ENCODE results near the gene LMOD2.
A peak's percentile ranks its signal among the peaks of the same experiment; 100 is the strongest.

The LMOD2 gene

GRCh38 chr7:123673137-123673732 lies 17.6 kb downstream of the LMOD2 start:
- no peak for DNase-seq (ENCODE audit: low read depth, low spot score)

- no peak for DNase-seq (ENCODE audit: low read depth, low spot score)
These were observed 18.2 kb downstream of the LMOD2 start for GRCh38 chr7:123673752-123674398.

DNA sequence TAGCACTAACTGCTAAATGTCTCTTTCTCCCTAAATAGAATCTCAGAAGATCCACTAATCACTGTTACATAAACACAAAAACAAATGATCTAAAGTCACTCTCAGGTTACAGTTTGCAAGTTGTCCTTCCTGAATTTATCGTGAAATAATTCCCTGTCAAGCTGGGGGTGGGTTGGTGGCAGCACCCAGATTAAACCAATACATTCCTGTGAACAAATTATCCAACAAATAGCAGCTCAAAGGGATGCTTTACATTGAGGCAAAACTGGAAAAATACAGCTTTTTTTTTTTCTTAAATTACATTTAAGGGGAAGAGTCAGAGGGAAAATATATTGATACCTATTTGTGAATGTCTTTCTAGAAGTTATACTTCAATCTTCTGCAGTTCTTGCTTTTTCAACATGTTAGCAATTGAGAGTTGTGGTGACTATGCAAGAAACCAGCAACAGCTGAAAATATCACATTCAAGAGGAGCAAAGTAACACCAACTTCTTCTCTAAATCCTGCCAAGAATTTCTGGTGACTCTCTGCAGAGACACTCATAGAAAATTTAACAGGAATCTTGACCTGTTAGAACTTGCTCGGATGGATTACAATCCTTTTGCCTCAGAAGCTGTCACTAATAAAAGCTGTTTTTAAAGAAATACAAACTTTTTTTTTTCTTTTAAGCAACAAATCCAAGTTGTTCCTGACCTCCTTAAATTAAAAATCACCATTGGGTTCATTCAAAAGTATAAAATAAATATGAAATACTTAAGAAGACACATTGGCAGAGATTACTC lies 18.9 kb downstream of the LMOD2 start:
- peak; percentile 16 for DNase-seq (ENCODE audit: low read depth, low spot score)

- no peak for DNase-seq (ENCODE audit: low read depth, low spot score)
These were observed 19.5 kb downstream of the LMOD2 start for GRCh38 chr7:123675181-123675473.

GRCh38 chr7:123677061-123677715 lies 21.5 kb downstream of the LMOD2 start:
- DNase-seq (ENCODE audit: low read depth, low spot score) = no peak

GRCh38 chr7:123679614-123680013 lies 23.9 kb downstream of the LMOD2 start:
- no peak for DNase-seq (ENCODE audit: low read depth, low spot score)

- DNase-seq (ENCODE audit: low read depth, low spot score) = no peak
These were observed 24.9 kb downstream of the LMOD2 start for GRCh38 chr7:123680580-123680979.

GRCh38 chr7:123681561-123681960 lies 25.9 kb downstream of the LMOD2 start:
- no peak for DNase-seq (ENCODE audit: low read depth, low spot score)

DNA sequence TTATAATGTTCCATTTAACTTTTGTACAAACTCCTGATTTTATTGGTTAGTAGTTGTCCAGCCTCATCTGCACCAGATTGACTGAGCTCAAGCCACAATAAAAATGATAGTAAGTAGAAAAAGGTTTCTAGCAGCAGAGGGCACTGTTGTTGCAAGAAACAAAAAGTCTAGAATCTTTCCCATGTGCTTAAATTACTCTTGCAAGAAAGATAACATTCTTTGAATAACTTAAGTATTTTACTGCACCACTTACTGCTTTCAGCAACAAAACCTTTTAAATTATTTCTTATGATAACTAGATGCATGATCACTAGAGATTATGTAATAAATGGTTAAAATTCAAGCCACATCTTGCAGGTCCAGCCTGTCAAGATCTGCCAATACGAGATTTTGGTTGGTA lies 27.0 kb downstream of the LMOD2 start:
- peak; percentile 75 for DNase-seq (ENCODE audit: low read depth, low spot score)

GRCh38 chr7:123687161-123687560 lies 31.5 kb downstream of the LMOD2 start:
- DNase-seq (ENCODE audit: low read depth, low spot score) = no peak

DNA sequence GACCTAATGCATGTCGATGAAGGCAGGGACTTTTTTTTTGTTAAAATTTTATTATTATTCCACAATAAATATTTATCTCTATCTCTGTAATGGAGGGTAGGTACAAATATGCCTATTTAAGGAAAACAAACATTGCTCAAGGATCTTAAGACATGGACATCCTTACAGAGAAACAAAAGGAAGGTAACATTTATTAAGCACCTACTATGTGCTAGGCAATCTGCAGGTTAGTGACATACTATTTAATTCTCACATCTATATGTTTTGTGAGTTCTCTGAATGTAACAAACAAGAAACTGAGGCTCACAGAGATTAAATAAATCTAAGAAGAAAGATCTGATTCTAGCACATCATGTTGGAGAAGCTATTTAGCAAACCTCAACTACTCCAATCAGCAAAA lies 32.1 kb downstream of the LMOD2 start:
- no peak for DNase-seq (ENCODE audit: low read depth, low spot score)

GRCh38 chr7:123689250-123689649 lies 33.6 kb downstream of the LMOD2 start:
- DNase-seq (ENCODE audit: low read depth, low spot score) = no peak

- DNase-seq (ENCODE audit: low read depth, low spot score) = no peak
These were observed 34.9 kb downstream of the LMOD2 start for GRCh38 chr7:123690550-123690949.

DNA sequence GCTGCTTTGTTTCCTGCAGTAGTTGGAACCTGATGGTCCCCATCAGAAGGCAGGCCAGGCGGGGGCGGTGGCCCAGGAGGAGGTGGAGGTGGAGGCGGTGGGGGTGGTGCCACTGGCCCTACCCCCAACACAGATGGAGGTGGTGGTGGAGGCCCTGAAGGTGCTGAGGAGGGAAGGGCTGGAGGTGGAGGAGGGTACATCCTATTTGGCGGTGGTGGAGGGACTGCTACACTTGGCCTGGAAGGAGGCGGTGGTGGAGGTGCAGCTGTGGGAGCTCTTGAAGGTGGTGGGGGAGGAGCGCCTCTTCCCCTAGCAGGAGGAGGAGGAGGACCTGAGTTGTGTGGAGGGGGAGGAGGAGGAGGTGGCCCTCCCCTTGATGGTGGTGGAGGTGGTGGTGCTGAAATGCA lies 36.8 kb downstream of the LMOD2 start:
- no peak for DNase-seq (ENCODE audit: low read depth, low spot score)

DNA sequence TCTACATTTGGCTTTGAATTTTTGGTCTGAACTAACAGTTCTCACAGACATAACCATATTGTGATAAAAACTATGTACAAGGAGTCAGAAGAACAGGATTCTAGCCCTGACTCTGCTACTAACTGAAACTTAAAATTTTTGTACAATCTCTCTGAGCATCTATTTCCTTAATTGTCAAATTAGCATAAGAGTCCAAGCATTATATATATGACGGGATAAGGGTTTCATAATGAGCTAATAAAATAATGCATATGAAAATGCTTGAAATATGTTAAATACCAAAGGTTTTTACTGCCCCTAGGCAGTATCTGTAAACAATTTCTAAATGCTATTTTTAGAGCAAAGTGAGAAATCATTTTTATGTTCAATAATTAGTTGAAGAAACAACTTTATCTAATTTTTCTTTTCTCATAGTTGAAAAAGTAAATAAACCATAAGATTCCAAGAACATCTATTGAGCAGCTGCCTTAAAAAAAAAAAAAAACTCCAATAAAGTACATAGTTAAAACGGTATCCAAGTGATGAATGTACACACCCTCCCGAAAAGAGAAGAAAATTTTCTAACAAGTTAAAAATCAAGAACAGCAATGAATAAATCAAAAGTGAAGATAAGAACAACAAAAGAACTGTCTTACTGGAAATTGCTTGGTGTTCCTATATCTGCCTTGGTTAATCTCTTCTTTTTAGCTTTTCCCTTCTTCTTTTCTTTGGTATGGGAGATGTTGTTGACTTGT lies 40.4 kb downstream of the LMOD2 start:
- DNase-seq (ENCODE audit: low read depth, low spot score) = no peak

DNA sequence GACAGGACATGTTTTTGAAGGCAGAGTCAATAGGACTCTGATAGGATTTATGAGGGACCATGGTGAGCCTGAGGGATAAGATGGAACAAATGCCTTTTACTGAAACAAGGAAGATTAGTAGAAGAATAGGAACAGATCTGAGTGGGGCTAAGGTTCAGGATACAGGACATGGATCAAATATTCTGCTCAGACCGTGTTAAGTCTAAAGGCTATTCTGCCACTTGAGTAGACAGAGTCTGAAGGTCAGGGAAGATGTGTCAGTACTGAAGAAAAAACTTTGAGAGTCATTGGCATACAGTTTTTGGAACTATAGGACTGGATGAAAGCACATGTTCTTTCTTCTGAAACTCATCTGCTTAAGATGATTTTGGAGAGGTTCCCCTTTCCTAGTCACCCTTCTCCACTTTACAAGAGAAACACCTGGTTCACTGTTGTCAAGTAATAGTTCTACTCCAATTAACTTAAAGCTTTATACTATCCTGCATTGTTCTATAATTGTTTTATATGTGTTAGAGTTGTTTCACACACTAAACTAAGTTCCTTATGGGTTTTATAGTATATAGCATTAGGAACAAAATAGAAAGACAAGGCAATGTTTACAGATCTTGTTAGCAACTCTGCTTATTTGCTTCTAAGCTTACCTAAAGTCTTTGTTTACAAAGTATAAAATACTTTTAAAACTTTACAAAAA lies 49.7 kb downstream of the LMOD2 start:
- DNase-seq (ENCODE audit: low read depth, low spot score) = no peak

DNA sequence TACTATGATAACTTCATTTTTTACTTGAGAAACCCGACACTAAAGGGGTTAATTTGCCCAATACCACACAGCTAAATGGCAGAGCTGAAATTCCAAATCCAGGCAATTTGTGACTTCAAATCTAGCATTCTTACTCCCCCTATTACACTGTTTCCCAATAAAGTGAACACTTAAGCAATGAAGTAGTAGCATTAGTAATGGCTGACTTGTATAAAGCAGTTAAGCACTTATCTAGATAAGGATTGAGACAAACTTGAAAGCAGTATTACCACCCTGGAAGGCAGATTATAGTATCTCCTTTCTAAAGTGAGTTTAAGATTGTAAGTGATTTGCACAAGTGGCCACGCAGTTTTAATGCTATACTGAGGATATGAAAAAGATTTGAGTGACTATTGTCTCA lies 53.9 kb downstream of the LMOD2 start:
- DNase-seq (ENCODE audit: low read depth, low spot score) = no peak

DNA sequence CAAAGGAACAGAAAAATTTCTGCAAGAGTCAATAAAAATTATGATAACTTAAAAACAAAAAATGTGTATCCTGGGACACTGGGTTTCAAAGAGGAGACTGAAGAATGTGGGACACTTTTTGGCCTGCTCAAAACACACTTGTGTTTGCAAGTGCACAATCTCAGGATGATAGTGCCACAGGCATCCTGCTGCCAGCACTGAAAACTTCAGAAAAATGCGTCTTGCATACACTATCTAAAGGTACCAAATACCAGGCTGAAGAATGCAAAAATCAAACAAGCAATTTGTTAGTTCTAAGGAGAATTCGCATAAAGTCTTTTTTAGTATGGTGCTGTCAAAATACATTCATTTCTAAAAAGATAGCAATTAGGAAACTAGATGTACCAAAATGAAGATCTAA lies 55.0 kb downstream of the LMOD2 start:
- DNase-seq (ENCODE audit: low read depth, low spot score) = no peak

- DNase-seq (ENCODE audit: low read depth, low spot score) = no peak
These were observed 56.2 kb downstream of the LMOD2 start for GRCh38 chr7:123711832-123712293.

- DNase-seq (ENCODE audit: low read depth, low spot score) = peak; percentile 63
These were observed 57.0 kb downstream of the LMOD2 start for GRCh38 chr7:123712619-123713018.

Data from astrocyte of the hippocampus (primary cell).